ENCODE measurements around the gene CAPZA2.

- TF ChIP-seq EZH2 (IDR thresholded peaks at IDR 0.05; ENCODE audit: borderline replicate concordance, low read depth, low read length, severe bottlenecking) (no peak), CTCF (IDR thresholded peaks at IDR 0.05; ENCODE audit: borderline replicate concordance, extremely low read depth, low read length, poor library complexity, severe bottlenecking) (no peak)
Observed at GRCh38 chr7:116957874-116958273, 95.5 kb downstream of the CAPZA2 start.

Data from DND-41 (cell line).